Ovary (tissue), 10 donors: ENCODE measurements around the gene LDLRAD4. TPM values are rescaled to one million over a fixed set of nuclear protein-coding genes. Genes with fewer than 3 reads are reported as not detected.

ENCODE experiments used
- DNase-seq, 5 donors: peaks; one replicate each; pipeline ENCODE4 v3.0.0-alpha.2; 2019 to 2020
- H3K27ac ChIP-seq, 2 donors: fragments of 200-600 bp; one replicate each; pipeline versions ENCODE4 v1.5.1 to v1.8.0; 2019 to 2022
- H3K27me3 ChIP-seq: fragments of 200-600 bp; one replicate; pipeline ENCODE4 v1.8.0; 2022
- H3K36me3 ChIP-seq: fragments of 200-600 bp; sonication (generic); one replicate; pipeline ENCODE4 v1.5.1; 2019
- H3K4me1 ChIP-seq: one replicate; pipeline ENCODE4 v1.8.1; 2013; ENCODE audit warnings: mild to moderate bottlenecking, moderate library complexity; ENCODE audit not compliant: insufficient read depth
- H3K4me3 ChIP-seq: fragments of 200-600 bp; sonication (generic); one replicate; pipeline ENCODE4 v1.5.1; 2017
- H3K9me3 ChIP-seq, 2 donors: fragments of 200-600 bp in 1 of 2; sonication (generic) in 1 of 2; one replicate each; pipeline versions ENCODE4 v1.5.1 to v1.8.1; 2013 to 2019; ENCODE audit warnings: mild to moderate bottlenecking in 1 of 2, moderate library complexity in 1 of 2
- EP300 ChIP-seq: sonication (generic); formaldehyde crosslinking; IDR thresholded peaks from one replicate; pipeline ENCODE4 v1.6.1; 2017; ENCODE audit warnings: antibody characterized with exemption
- POLR2A ChIP-seq: fragments of 450-650 bp; IDR thresholded peaks from one replicate; pipeline ENCODE4 v1.6.1; 2017; ENCODE audit warnings: antibody characterized with exemption, mild to moderate bottlenecking, moderate library complexity
- WGBS, 3 donors: extraction: QIAGEN DNeasy Blood & Tissue Kit in 1 of 3; methylation state at CpG; one replicate each; pipeline versions ENCODE4 v1.1.5 to v1.1.7; 2013 to 2017; 5-methylcytosine and 5-hydroxymethylcytosine counted together
- intact Hi-C, 4 donors: fragments of 100-400 bp; cut with DNase I; formaldehyde crosslinking; loops; one replicate each; pipeline versions ENCODE4 v1.11.0 to v1.15.1; 2022 to 2023
- long read RNA-seq, 3 donors: library from polyadenylated mRNA in 2 of 3; unstranded in 2 of 3; transcript quantifications; one replicate each; pipeline ENCODE4 v2.0.0 and lab custom pipeline, GENCODE V29; 2021 to 2026
- polyA plus RNA-seq, 2 donors: library from polyadenylated mRNA; stranded (reverse); fragments of 200-250 nt in 1 of 2; fragments of 350-450 nt in 1 of 2; fragmentation: Illumina TruSeq in 1 of 2; extraction: RNeasy Lipid Tissue Mini Kit (QIAGEN cat#74804) in 1 of 2; gene quantifications; one replicate each; pipeline ENCODE4 v1.2.3, GENCODE V29; 2013 to 2014
- total RNA-seq, 7 donors: library from RNA; depleted of rRNA in 2 of 7; stranded (reverse); fragments of >200 nt in 2 of 7; fragmentation: NEBNext Ultra II Directional in 3 of 7; extraction: Animal tissue kit (Norgen Biotek cat#: 25700) in 3 of 7; gene quantifications; one replicate each; pipeline versions ENCODE4 v1.1.0 to v1.2.4, GENCODE V29; 2016 to 2023
- TF ChIP-seq, protein P1 (sequence below), 3 donors: fragments of 450-650 bp in 2 of 3; fragments of 200-600 bp in 1 of 3; IDR thresholded peaks; one replicate each; pipeline versions ENCODE4 v1.5.1 to v1.8.0; 2016 to 2022; ENCODE audit warnings: antibody characterized with exemption in 3 of 3, mild to moderate bottlenecking in 1 of 3
- donor health status: DM: no; HTN: no; CAD: no; lungs with moderate emphysema.
- donor health status: DM: no; HTN: no; CAD: no.
- donor health status: Bipolar disorder and iron deficiency.
- donor health status: DM: yes; HTN: yes; CAD: no.
- donor health status: DM: no; HTN: no; CAD: no.
- donor health status: DM: yes; HTN: yes; CAD: no.

LDLRAD4 gene
- total RNA-seq = 10 to 100 TPM in 4 of 7 donors, 1 to 10 TPM in 3; 4.1 to 31.6 (median 10.5) TPM
- polyA plus RNA-seq = 1 to 10 TPM; 2.3 to 8.3 TPM
- long read RNA-seq, donor 1, partial matches to known transcripts = 0 of 3 reads
- long read RNA-seq, donor 1, other reads (novel, unspliced or antisense) = 3 of 3 reads
- long read RNA-seq, donor 2 = 0 reads
- long read RNA-seq, donor 3, partial matches to known transcripts = 1 of 9 reads
- long read RNA-seq, donor 3, other reads (novel, unspliced or antisense) = 7 of 9 reads

DNA sequence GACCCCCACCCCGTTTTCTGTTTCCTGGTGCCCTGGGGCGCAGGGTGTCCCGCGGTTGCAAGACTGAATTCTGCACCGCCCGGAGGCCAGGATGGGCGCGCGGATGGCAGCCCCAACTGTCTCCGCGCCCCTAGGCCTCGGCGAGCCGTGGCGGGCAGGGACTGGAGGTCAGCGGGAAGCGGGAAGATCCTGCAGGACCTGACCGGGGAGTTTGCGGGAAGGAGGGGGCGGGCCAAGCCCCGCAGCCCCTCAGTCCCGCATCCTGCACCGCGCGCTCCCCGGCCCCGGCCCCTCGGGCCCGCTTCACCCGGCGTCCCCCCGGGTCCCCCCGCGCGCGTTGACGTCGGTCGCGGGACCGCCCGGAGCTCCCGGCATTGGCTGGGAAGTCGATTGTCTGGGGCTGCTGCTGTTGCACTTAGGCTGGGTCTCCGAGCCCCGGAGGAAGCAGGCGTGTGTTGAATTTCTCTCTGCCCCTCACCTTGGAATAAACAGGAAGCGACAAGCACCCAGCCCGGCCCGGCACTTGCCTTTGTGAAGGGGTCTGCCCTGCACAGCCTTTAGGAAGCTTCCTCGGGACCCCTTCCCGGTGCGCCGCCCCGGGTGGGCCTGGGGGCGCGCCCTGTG, at the start of gene LDLRAD4:
Gene LDLRAD4 (plus strand): TSS at position 393 of the 624 bp plus-strand sequence.
- intact Hi-C loops = loop anchor here in 2 of 4 donors (5.0 to 10.0 kb wide), 4 partner anchors 166 to 416 kb away; no protein-coding TSS in a partner anchor
- no peaks in the 10 kb centered on the region for H3K9me3 ChIP-seq
- DNase-seq = peak in 3 of 5 donors; percentile 39 to 48 (median 44)
- no peaks in the 10 kb centered on the region for H3K36me3 ChIP-seq
- peak within 1 kb of the TSS; percentile 66 for H3K4me3 ChIP-seq
- peak within 1 kb of the TSS; percentile 16 to 44 for H3K27ac ChIP-seq
- WGBS, 3 donors = 0 to 2% (median 1%) methylated on average over 45 to 57 of the region's 57 CpGs
- TF ChIP-seq EP300 (no peak), POLR2A (no peak)
- TF ChIP-seq, protein P1, sequence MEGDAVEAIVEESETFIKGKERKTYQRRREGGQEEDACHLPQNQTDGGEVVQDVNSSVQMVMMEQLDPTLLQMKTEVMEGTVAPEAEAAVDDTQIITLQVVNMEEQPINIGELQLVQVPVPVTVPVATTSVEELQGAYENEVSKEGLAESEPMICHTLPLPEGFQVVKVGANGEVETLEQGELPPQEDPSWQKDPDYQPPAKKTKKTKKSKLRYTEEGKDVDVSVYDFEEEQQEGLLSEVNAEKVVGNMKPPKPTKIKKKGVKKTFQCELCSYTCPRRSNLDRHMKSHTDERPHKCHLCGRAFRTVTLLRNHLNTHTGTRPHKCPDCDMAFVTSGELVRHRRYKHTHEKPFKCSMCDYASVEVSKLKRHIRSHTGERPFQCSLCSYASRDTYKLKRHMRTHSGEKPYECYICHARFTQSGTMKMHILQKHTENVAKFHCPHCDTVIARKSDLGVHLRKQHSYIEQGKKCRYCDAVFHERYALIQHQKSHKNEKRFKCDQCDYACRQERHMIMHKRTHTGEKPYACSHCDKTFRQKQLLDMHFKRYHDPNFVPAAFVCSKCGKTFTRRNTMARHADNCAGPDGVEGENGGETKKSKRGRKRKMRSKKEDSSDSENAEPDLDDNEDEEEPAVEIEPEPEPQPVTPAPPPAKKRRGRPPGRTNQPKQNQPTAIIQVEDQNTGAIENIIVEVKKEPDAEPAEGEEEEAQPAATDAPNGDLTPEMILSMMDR (IDR thresholded peaks at IDR 0.05) = no peak
- no peaks in the 10 kb centered on the region for H3K27me3 ChIP-seq
- peaks cover 6% of the 10 kb centered on the region for H3K4me1 ChIP-seq

DNA sequence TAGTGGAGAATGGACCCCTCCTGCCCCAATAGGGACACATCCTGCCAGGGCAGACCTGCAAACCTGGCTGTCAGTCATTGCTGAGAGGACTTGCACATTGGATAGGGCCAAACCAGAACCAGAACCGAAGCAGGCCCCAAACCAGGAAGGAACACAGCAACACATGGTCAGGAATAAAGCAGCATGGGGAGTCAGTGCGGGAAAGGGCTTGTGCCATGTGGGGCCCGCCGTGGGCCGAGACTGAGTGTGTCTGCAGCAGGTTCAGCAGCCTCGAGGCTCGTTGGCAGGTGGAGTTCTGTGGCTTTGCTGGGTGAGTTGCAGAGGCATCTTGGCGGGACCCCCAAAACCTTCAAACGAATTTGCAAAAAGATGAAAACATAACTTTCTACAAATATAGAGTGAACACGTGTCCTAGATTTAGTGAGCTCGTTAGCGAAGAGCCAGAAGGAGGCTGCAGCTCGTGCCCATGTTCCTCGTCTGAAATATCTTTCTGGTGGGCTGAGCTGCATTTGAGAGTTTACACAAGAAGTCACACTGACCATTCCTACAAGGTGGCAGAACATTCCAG, 44.9 kb upstream of the LDLRAD4 start:
- TF ChIP-seq EP300 = no peak
- TF ChIP-seq, protein P1 (IDR thresholded peaks at IDR 0.05) = no peak
- no peak for TF ChIP-seq POLR2A
- DNase-seq = no peak
- WGBS, 3 donors = 79 to 81% (median 81%) methylated on average over 14 of the region's 14 CpGs
- intact Hi-C loops = no loop called here
- Histone ChIP-seq H3K27ac (no peak overlapping the region), H3K4me3 (no peak overlapping the region), H3K36me3 (no peaks in the 10 kb centered on the region), H3K4me1 (no peaks in the 10 kb centered on the region), H3K27me3 (no peaks in the 10 kb centered on the region), H3K9me3 (no peaks in the 10 kb centered on the region)

DNA sequence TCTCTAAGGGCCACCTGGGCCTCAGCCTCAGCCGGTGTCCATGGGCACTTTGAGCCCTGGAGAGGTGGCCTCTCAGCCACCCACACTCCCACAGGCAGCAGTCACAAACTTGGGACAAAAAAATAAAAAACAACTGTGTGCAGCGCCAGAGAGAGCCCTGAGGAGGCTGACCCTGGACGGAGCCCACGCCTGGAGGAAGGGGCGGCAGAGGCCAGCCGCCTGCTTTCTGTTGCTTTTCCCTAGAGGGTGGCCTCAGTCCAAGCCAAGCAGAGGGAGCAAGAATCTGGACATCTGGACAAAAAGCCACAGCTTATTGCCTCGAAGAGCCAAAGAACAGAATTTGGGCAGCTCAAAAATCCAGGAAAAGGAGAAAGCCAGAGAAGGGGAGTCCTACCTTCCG, 43.3 kb upstream of the LDLRAD4 start:
- Histone ChIP-seq H3K27ac (no peak overlapping the region), H3K36me3 (no peaks in the 10 kb centered on the region), H3K9me3 (no peaks in the 10 kb centered on the region), H3K4me3 (no peak overlapping the region), H3K4me1 (no peaks in the 10 kb centered on the region), H3K27me3 (no peaks in the 10 kb centered on the region)
- intact Hi-C loops = no loop called here
- WGBS, 3 donors = 16 to 28% (median 18%) methylated on average over 8 of the region's 8 CpGs
- DNase-seq = no peak
- TF ChIP-seq EP300 = no peak
- TF ChIP-seq, protein P1 (IDR thresholded peaks at IDR 0.05) = no peak
- no peak for TF ChIP-seq POLR2A

DNA sequence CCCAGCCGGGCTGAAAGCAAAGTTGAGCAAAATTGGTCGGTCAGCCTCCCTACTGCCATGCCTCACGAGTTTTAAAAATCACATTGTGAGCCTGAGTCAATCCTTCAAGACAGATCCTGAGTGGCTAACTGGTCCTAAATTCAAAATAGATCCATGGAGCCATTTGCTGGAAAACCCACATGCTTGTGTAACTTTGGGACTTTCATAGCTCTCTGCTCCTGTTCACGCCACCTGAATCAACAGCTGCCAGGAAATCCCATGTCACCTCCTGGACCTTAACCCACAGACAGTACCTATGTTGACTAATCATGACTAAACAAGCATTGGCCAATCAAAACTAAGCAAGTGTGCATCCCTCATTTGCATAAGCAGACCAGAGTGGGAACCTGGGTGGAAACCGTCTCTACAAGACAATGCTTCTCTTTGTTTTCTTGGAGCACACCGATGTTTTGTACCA, 42.8 kb upstream of the LDLRAD4 start:
- Histone ChIP-seq H3K27ac (no peak overlapping the region), H3K4me1 (no peaks in the 10 kb centered on the region), H3K36me3 (no peaks in the 10 kb centered on the region), H3K27me3 (no peaks in the 10 kb centered on the region), H3K4me3 (no peak overlapping the region), H3K9me3 (no peaks in the 10 kb centered on the region)
- 86 to 94% (median 92%) methylated on average over 6 of the region's 6 CpGs for WGBS, 3 donors
- DNase-seq = no peak
- intact Hi-C loops = no loop called here
- TF ChIP-seq POLR2A (no peak), EP300 (no peak)
- TF ChIP-seq, protein P1 (IDR thresholded peaks at IDR 0.05) = no peak
